ENCODE measurements around the gene MACROH2A1. TPM values are rescaled to one million over a fixed set of nuclear protein-coding genes. Genes with fewer than 3 reads are reported as not detected.

MACROH2A1 gene
- total RNA-seq, 1 experiment from 2014 or later = 301 TPM

Other genes with a start within 250 kb of the MACROH2A1 start
- not detected in 2 replicates for gene DCANP1, start 48.1 kb upstream of the MACROH2A1 start, total RNA-seq (2014; rRNA removed; shearing (Covaris generic))
- not detected in 2 replicates for gene TIFAB, start 53.1 kb upstream of the MACROH2A1 start, total RNA-seq (2014; rRNA removed; shearing (Covaris generic))
- gene NEUROG1, start 136.7 kb upstream of the MACROH2A1 start, total RNA-seq (2014; rRNA removed; shearing (Covaris generic)) = not detected in 2 replicates
- gene CXCL14, start 179.8 kb upstream of the MACROH2A1 start, total RNA-seq (2014; rRNA removed; shearing (Covaris generic)) = 0.29 TPM in 1 of 2 replicates, not detected in the other

Data from Daoy (cell line).